Esophagus squamous epithelium (tissue), 5 donors: ENCODE measurements around the gene VKORC1L1. TPM values are rescaled to one million over a fixed set of nuclear protein-coding genes. Genes with fewer than 3 reads are reported as not detected.
"Not testable (repeated sequence)": the region's sequence is repeated elsewhere in the genome, so short reads cannot be mapped to it uniquely, and the experiment has no call there.

Experiments
- DNase-seq: peaks from one replicate; lab custom pipeline; 2025; lab: John Stamatoyannopoulos, UW
- H3K27ac ChIP-seq, 4 donors: fragments of 200-600 bp; sonication (generic); one replicate each; pipeline ENCODE4 v1.5.1; 2016 to 2019; ENCODE audit warnings: mild to moderate bottlenecking in 1 of 4
- H3K27me3 ChIP-seq, 4 donors: fragments of 200-600 bp; sonication (generic); 1 replicate in 3 of 4; 2 replicates in 1 of 4; pipeline versions ENCODE4 v1.5.1 to v1.6.0; 2017 to 2021; ENCODE audit warnings: antibody characterized with exemption in 1 of 4
- H3K36me3 ChIP-seq, 3 donors: fragments of 200-600 bp; sonication (generic); one replicate each; pipeline ENCODE4 v1.5.1; 2016 to 2019
- H3K4me1 ChIP-seq, 3 donors: fragments of 200-600 bp; sonication (generic); one replicate each; pipeline ENCODE4 v1.5.1; 2017 to 2019
- H3K4me3 ChIP-seq, 4 donors: fragments of 200-600 bp; sonication (generic); 1 replicate in 3 of 4; 2 replicates in 1 of 4; pipeline ENCODE4 v1.5.1; 2016 to 2019; ENCODE audit warnings: mild to moderate bottlenecking in 2 of 4, moderate library complexity in 1 of 4
- H3K9me3 ChIP-seq, 3 donors: fragments of 200-600 bp; sonication (generic); one replicate each; pipeline ENCODE4 v1.5.1; 2016 to 2019
- CTCF ChIP-seq, 6 experiments: fragments of 450-650 bp in 4 of 6; fragments of 200-600 bp in 2 of 6; sonication (generic) in 2 of 6; IDR thresholded peaks; one replicate each; pipeline ENCODE4 v1.5.1; 2016 to 2019; ENCODE audit warnings: antibody characterized with exemption in 6 of 6, mild to moderate bottlenecking in 4 of 6, moderate library complexity in 4 of 6
- POLR2A ChIP-seq, 4 donors: fragments of 450-650 bp; IDR thresholded peaks; one replicate each; pipeline ENCODE4 v1.6.1; 2017; ENCODE audit warnings: antibody characterized with exemption in 4 of 4, mild to moderate bottlenecking in 4 of 4, moderate library complexity in 3 of 4
- WGBS, 2 donors: methylation state at CpG; one replicate each; pipeline ENCODE4 v1.1.5; 2018; 5-methylcytosine and 5-hydroxymethylcytosine counted together
- intact Hi-C: fragments of 100-400 bp; cut with DNase I; formaldehyde crosslinking; loops from one replicate; pipeline ENCODE4 v1.15.0; 2022
- total RNA-seq, 4 donors: library from RNA; depleted of rRNA; stranded (reverse); fragments of >200 nt; gene quantifications; one replicate each; pipeline ENCODE4 v1.1.0, GENCODE V29; 2016
- donor health status: DM: yes; HTN: yes; CAD: no.

VKORC1L1 gene
- total RNA-seq, result 10 to 100 TPM in 3 of 4 donors, 1 to 10 TPM in 1; 7.2 to 18.5 (median 11.2) TPM

- peak in 2 of 4 donors; percentile 23 to 48 for TF ChIP-seq POLR2A (IDR thresholded peaks at IDR 0.05)
- TF ChIP-seq CTCF (IDR thresholded peaks at IDR 0.05), result no peak
- intact Hi-C loops, result no loop called here
- DNase-seq, result peak; percentile 50
- WGBS, 2 donors, result 1 to 2% methylated on average over 6 to 8 of the region's 94 CpGs
- peak within 1 kb of the TSS; percentile 83 to 96 (median 91) for H3K4me3 ChIP-seq
- H3K4me1 ChIP-seq, result peaks cover 0 to 29% (median 5%) of the 10 kb centered on the region in 3 donors
- no peaks in the 10 kb centered on the region for H3K27me3 ChIP-seq
- H3K27ac ChIP-seq, result peak within 1 kb of the TSS; percentile 91 to 92 (median 92)
- no peaks in the 10 kb centered on the region for H3K9me3 ChIP-seq
- no peaks in the 10 kb centered on the region for H3K36me3 ChIP-seq
Observed at GRCh38 chr7:65872776-65873581, at the start of gene VKORC1L1. TSS of gene VKORC1L1 (plus strand) at chr7:65873074. CDS start at chr7:65873372, 298 bp downstream.

GRCh38 chr7:65827366-65827765 lies 45.5 kb upstream of the VKORC1L1 start:
- Histone ChIP-seq H3K27me3 (no peaks in the 10 kb centered on the region), H3K9me3 (no peaks in the 10 kb centered on the region), H3K4me1 (no peaks in the 10 kb centered on the region), H3K36me3 (peaks cover 0 to 16% (median 0%) of the 10 kb centered on the region in 3 donors), H3K27ac (no peak overlapping the region), H3K4me3 (no peak overlapping the region)
- intact Hi-C loops, result no loop called here
- no peak for TF ChIP-seq CTCF (IDR thresholded peaks at IDR 0.05)
- TF ChIP-seq POLR2A (IDR thresholded peaks at IDR 0.05), result no peak
- 85 to 95% methylated on average over 5 to 6 of the region's 6 CpGs for WGBS, 2 donors
- DNase-seq, result no peak

GRCh38 chr7:65832281-65832680 lies 40.6 kb upstream of the VKORC1L1 start:
- H3K36me3 ChIP-seq, result peaks cover 0 to 8% (median 0%) of the 10 kb centered on the region in 3 donors
- DNase-seq, result no peak
- no peak overlapping the region for H3K4me3 ChIP-seq
- H3K4me1 ChIP-seq, result no peaks in the 10 kb centered on the region
- no peaks in the 10 kb centered on the region for H3K9me3 ChIP-seq
- no peak for TF ChIP-seq CTCF (IDR thresholded peaks at IDR 0.05)
- TF ChIP-seq POLR2A (IDR thresholded peaks at IDR 0.05), result no peak
- intact Hi-C loops, result no loop called here
- no peak overlapping the region for H3K27ac ChIP-seq
- H3K27me3 ChIP-seq, result no peaks in the 10 kb centered on the region
- WGBS, 2 donors, result 83 to 86% methylated on average over 2 of the region's 2 CpGs

GRCh38 chr7:65836684-65837083 lies 36.2 kb upstream of the VKORC1L1 start:
- H3K36me3 ChIP-seq, H3K4me3 ChIP-seq, H3K27ac ChIP-seq, H3K27me3 ChIP-seq, H3K9me3 ChIP-seq, intact Hi-C loops, H3K4me1 ChIP-seq, DNase-seq: not testable (repeated sequence)
- 92% methylated on average over 3 of the region's 3 CpGs for WGBS, 2 donors

- H3K4me1 ChIP-seq, DNase-seq, H3K9me3 ChIP-seq, intact Hi-C loops, H3K27me3 ChIP-seq, H3K36me3 ChIP-seq, H3K27ac ChIP-seq, H3K4me3 ChIP-seq: not testable (repeated sequence)
- 79 to 83% methylated on average over 5 of the region's 5 CpGs for WGBS, 2 donors
Observed at GRCh38 chr7:65837541-65837956, 35.3 kb upstream of the VKORC1L1 start.

- no peaks in the 10 kb centered on the region for H3K27me3 ChIP-seq
- no peaks in the 10 kb centered on the region for H3K4me1 ChIP-seq
- no peak overlapping the region for H3K4me3 ChIP-seq
- intact Hi-C loops, result no loop called here
- H3K27ac ChIP-seq, result no peak overlapping the region
- TF ChIP-seq CTCF (IDR thresholded peaks at IDR 0.05), result no peak
- TF ChIP-seq POLR2A (IDR thresholded peaks at IDR 0.05), result no peak
- no peak for DNase-seq
- H3K36me3 ChIP-seq, result no peaks in the 10 kb centered on the region
- H3K9me3 ChIP-seq, result no peaks in the 10 kb centered on the region
- 88 to 95% methylated on average over 6 of the region's 6 CpGs for WGBS, 2 donors
Observed at GRCh38 chr7:65839846-65840245, 33.0 kb upstream of the VKORC1L1 start.
